ENCODE data around the gene EFCAB8. TPM values are rescaled to one million over a fixed set of nuclear protein-coding genes. Genes with fewer than 3 reads are reported as not detected.

The EFCAB8 gene
- total RNA-seq, 4 donors from 2014 or later, result not detected

DNA sequence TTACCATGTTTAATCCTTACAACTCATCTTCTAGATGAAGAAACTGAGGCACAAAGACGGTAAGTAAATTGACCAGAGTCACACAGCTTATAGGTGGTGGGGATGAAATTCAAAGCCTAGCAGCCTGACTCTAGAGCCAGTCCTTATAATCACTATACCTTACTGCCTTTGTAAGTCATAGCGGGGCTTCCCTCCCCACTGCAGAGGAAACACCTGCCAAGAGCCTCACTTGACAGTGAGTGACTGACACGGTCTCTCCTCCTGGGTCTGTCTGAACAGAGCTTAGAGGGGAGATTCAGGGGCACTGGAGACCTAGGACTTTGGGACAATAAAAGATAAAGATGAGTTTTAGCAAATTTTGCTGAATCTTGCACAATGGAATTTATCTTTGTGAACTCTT is 132.7 kb downstream of the EFCAB8 start:
- no peak for DNase-seq
- no peaks in the 10 kb centered on the region for H3K36me3 ChIP-seq

GRCh38 chr20:32991792-32992641 is 133.3 kb downstream of the EFCAB8 start:
- Histone ChIP-seq H3K9me3 (no peaks in the 10 kb centered on the region), H3K27me3 (no peaks in the 10 kb centered on the region), H3K36me3 (no peaks in the 10 kb centered on the region), H3K4me1 (no peaks in the 10 kb centered on the region), H3K27ac (no peak overlapping the region), H3K4me3 (no peak overlapping the region)
- no peak for DNase-seq
- intact Hi-C loops (cut with DNase I; ENCODE audit: low total_unique reads) (no loop called here), in situ Hi-C loops (cut with MboI; ENCODE audit: low sequenced_read_pairs in 4 of 4) (no loop called here)
- no peak for ATAC-seq
- TF ChIP-seq, protein P1, sequence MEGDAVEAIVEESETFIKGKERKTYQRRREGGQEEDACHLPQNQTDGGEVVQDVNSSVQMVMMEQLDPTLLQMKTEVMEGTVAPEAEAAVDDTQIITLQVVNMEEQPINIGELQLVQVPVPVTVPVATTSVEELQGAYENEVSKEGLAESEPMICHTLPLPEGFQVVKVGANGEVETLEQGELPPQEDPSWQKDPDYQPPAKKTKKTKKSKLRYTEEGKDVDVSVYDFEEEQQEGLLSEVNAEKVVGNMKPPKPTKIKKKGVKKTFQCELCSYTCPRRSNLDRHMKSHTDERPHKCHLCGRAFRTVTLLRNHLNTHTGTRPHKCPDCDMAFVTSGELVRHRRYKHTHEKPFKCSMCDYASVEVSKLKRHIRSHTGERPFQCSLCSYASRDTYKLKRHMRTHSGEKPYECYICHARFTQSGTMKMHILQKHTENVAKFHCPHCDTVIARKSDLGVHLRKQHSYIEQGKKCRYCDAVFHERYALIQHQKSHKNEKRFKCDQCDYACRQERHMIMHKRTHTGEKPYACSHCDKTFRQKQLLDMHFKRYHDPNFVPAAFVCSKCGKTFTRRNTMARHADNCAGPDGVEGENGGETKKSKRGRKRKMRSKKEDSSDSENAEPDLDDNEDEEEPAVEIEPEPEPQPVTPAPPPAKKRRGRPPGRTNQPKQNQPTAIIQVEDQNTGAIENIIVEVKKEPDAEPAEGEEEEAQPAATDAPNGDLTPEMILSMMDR (IDR thresholded peaks at IDR 0.05 in 4 of 5, conservative IDR thresholded peaks at IDR 0.05 in 1 of 5), result no peak

More for the DNA sequence above, 132.7 kb downstream of the EFCAB8 start:
- no peak overlapping the region for H3K27ac ChIP-seq
- no peaks in the 10 kb centered on the region for H3K9me3 ChIP-seq
- H3K27me3 ChIP-seq, result no peaks in the 10 kb centered on the region
- no peaks in the 10 kb centered on the region for H3K4me1 ChIP-seq
- in situ Hi-C loops (cut with MboI; ENCODE audit: low sequenced_read_pairs in 4 of 4), result no loop called here
- ATAC-seq, result no peak
- TF ChIP-seq, protein P1 (IDR thresholded peaks at IDR 0.05 in 4 of 5, conservative IDR thresholded peaks at IDR 0.05 in 1 of 5), result no peak
- TF ChIP-seq POLR2A (IDR thresholded peaks at IDR 0.05), result no peak
- no peak overlapping the region for H3K4me3 ChIP-seq
- intact Hi-C loops (cut with DNase I; ENCODE audit: low total_unique reads), result no loop called here

DNA sequence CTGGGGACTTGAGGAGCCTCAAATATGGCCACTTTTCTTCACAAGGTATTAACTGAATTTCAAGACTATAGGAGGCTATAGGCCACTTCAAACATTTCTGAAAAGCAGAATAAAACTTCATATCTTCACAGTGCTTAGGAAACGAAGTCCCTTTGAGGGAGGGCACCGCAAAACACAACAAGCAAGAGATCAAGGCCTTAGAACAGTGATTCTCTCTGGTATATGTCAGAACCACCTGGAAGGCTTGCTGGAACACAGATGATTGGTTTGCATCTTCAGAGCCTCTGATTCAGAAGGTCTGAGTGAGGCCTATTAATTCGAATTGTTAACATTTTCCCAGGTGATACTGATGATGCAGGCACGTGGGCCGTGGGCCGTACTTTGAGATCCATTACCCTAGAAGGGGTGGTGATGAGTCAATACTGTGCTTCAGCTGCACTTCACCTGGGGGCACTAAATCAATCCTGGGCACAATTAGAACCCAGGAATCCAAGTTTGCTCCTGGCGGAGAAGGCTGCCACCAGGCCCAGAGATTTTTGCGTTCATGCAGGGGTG is 134.8 kb downstream of the EFCAB8 start:
- TF ChIP-seq, protein P1 (IDR thresholded peaks at IDR 0.05 in 4 of 5, conservative IDR thresholded peaks at IDR 0.05 in 1 of 5), result no peak
- no peak for TF ChIP-seq POLR2A (IDR thresholded peaks at IDR 0.05)
- H3K4me1 ChIP-seq, result no peaks in the 10 kb centered on the region
- H3K9me3 ChIP-seq, result no peaks in the 10 kb centered on the region
- no peak overlapping the region for H3K4me3 ChIP-seq
- no peaks in the 10 kb centered on the region for H3K36me3 ChIP-seq
- no peaks in the 10 kb centered on the region for H3K27me3 ChIP-seq
- DNase-seq (no peak), ATAC-seq (no peak)
- intact Hi-C loops (cut with DNase I; ENCODE audit: low total_unique reads), result no loop called here
- in situ Hi-C loops (cut with MboI; ENCODE audit: low sequenced_read_pairs in 4 of 4), result no loop called here
- H3K27ac ChIP-seq, result no peak overlapping the region

DNA sequence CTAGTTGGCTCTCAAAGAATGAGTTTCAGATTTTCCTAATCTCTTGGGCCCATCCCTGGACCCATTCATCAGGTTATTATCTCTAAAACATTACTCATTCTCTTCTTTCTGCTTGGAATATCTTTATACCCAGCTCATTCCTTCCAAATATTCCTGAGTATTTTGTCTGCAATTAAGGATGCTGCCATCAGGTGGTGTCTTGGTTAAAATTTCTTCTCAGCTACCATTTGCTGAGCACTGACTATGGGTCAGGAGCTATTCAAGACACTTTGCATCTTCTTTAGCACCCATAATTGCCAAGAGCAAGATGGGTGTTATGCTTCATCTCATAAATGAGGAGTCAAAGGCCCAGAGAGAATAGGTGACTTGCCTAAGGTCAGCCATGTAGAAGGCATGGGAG is 137.1 kb downstream of the EFCAB8 start:
- TF ChIP-seq, protein P1 (IDR thresholded peaks at IDR 0.05 in 4 of 5, conservative IDR thresholded peaks at IDR 0.05 in 1 of 5), result no peak
- no peak for TF ChIP-seq POLR2A (IDR thresholded peaks at IDR 0.05)
- H3K4me3 ChIP-seq, result no peak overlapping the region
- no peaks in the 10 kb centered on the region for H3K4me1 ChIP-seq
- H3K27me3 ChIP-seq, result no peaks in the 10 kb centered on the region
- H3K27ac ChIP-seq, result no peak overlapping the region
- H3K36me3 ChIP-seq, result no peaks in the 10 kb centered on the region
- intact Hi-C loops (cut with DNase I; ENCODE audit: low total_unique reads) (no loop called here), in situ Hi-C loops (cut with MboI; ENCODE audit: low sequenced_read_pairs in 4 of 4) (no loop called here)
- DNase-seq (no peak), ATAC-seq (no peak)
- H3K9me3 ChIP-seq, result no peaks in the 10 kb centered on the region

Measured in gastrocnemius medialis (tissue), 4 donors.